Choroid plexus epithelial cell (primary cell): ENCODE results near the gene NR6A1.

Experiments
- DNase-seq: peaks from one replicate; pipeline ENCODE4 v3.0.0-alpha.2; 2010; ENCODE audit warnings: low read depth
- H3K4me3 ChIP-seq: 2 replicates; pipeline ENCODE4 v1.5.1; 2011; ENCODE audit warnings: low read depth, mild to moderate bottlenecking, control low read depth, low read length, moderate library complexity
- CTCF ChIP-seq: conservative IDR thresholded peaks from 2 replicates; pipeline ENCODE4 v1.5.1; 2011; ENCODE audit warnings: low read depth, mild to moderate bottlenecking, control low read depth, inconsistent platforms, low read length, moderate library complexity

The NR6A1 gene

GRCh38 chr9:124724415-124725067 is 46.6 kb downstream of the NR6A1 start:
- TF ChIP-seq CTCF: no peak
- peak; percentile 10 for DNase-seq
- H3K4me3 ChIP-seq: no peak overlapping the region

GRCh38 chr9:124723352-124723751 is 47.8 kb downstream of the NR6A1 start:
- no peak for TF ChIP-seq CTCF
- no peak for DNase-seq
- H3K4me3 ChIP-seq: no peak overlapping the region

- no peak for TF ChIP-seq CTCF
- no peak overlapping the region for H3K4me3 ChIP-seq
- DNase-seq: peak; percentile 69
Observed at GRCh38 chr9:124721109-124721906, 49.8 kb downstream of the NR6A1 start.

GRCh38 chr9:124720429-124721108 is 50.5 kb downstream of the NR6A1 start:
- no peak for TF ChIP-seq CTCF
- DNase-seq: no peak
- H3K4me3 ChIP-seq: no peak overlapping the region

- DNase-seq: no peak
- no peak for TF ChIP-seq CTCF
- H3K4me3 ChIP-seq: no peak overlapping the region
Observed at GRCh38 chr9:124718928-124719327, 52.2 kb downstream of the NR6A1 start.

GRCh38 chr9:124717597-124717996 is 53.5 kb downstream of the NR6A1 start:
- no peak for TF ChIP-seq CTCF
- no peak for DNase-seq
- H3K4me3 ChIP-seq: no peak overlapping the region

GRCh38 chr9:124716808-124717207 is 54.3 kb downstream of the NR6A1 start:
- no peak overlapping the region for H3K4me3 ChIP-seq
- no peak for TF ChIP-seq CTCF
- no peak for DNase-seq
